ENCODE measurements around the gene NADK2. TPM values are rescaled to one million over a fixed set of nuclear protein-coding genes. Genes with fewer than 3 reads are reported as not detected.

NADK2 gene
- total RNA-seq, 1 experiment from 2014 or later = 21.2 TPM

DNA sequence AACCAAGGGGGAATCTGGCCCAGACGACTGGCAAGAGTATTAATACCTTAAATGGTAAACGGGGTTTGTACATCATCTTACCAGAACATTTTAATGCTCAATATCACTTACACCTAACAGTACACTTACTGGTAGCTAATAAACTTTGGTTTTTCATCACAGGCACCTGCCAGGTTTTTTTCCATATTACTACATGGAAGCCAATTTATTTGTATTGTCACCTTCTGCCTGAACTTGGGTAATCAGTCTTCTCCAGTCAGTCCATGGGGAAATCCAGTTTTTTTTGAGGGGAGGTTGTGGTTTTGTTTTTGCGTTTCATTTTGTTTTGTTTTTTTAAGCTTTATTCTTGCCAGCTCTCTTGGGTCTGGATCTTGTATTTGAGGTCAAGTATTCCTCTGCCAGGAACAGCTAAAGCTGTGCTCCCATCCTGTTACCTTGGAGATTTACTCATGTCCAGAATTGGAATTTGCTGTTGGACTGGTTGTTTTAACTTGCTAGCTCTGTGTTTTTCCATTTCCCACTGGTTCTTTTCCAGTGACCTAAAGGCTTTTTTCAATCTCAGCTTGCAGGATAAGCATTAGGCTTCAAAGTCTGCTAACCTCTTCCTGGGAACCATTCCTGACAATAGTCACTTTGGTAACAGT is 11.1 kb upstream of the NADK2 start:
- H3K9me3 ChIP-seq (ENCODE audit: control insufficient read depth in 1 of 2, insufficient read depth in 1 of 2, low read depth in 1 of 2, low read length in 2 of 2) = no peaks in the 10 kb centered on the region
- H3K79me2 ChIP-seq (ENCODE audit: insufficient read depth, low read length) = no peaks in the 10 kb centered on the region
- ChIA-PET CTCF (interaction anchor here (0.8 to 1.4 kb wide), 2 partner anchors 11 to 53 kb away, joined by 3 read pairs; partner anchors contain the start of gene NADK2), RAD21 (ENCODE audit: low non-redundant PET in 1 of 2, low total read pairs in 2 of 2, uncharacterized antibody in 2 of 2, unreplicated experiment in 2 of 2) (no interaction called here), POLR2A (interaction anchor here (1.4 kb wide), 1 partner anchor 11 kb away, joined by 5 read pairs; the partner anchor contains the start of gene NADK2)
- DNase-seq (ENCODE audit: low read depth, low spot score) (no peak), ATAC-seq (no peak)
- no peaks in the 10 kb centered on the region for H3K9me2 ChIP-seq (ENCODE audit: insufficient read depth)
- TF ChIP-seq, protein P1, sequence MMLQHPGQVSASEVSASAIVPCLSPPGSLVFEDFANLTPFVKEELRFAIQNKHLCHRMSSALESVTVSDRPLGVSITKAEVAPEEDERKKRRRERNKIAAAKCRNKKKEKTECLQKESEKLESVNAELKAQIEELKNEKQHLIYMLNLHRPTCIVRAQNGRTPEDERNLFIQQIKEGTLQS (IDR thresholded peaks at IDR 0.05) = no peak
- TF ChIP-seq, protein P2, sequence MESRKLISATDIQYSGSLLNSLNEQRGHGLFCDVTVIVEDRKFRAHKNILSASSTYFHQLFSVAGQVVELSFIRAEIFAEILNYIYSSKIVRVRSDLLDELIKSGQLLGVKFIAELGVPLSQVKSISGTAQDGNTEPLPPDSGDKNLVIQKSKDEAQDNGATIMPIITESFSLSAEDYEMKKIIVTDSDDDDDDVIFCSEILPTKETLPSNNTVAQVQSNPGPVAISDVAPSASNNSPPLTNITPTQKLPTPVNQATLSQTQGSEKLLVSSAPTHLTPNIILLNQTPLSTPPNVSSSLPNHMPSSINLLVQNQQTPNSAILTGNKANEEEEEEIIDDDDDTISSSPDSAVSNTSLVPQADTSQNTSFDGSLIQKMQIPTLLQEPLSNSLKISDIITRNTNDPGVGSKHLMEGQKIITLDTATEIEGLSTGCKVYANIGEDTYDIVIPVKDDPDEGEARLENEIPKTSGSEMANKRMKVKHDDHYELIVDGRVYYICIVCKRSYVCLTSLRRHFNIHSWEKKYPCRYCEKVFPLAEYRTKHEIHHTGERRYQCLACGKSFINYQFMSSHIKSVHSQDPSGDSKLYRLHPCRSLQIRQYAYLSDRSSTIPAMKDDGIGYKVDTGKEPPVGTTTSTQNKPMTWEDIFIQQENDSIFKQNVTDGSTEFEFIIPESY (IDR thresholded peaks at IDR 0.05; ENCODE audit: extremely low read depth, insufficient replicate concordance, low read length) = no peak
- no peak for TF ChIP-seq RAD21 (IDR thresholded peaks at IDR 0.05; ENCODE audit: low read depth)
- no peak for TF ChIP-seq EZH2 (IDR thresholded peaks at IDR 0.05)
- no peak for TF ChIP-seq SRF (IDR thresholded peaks at IDR 0.05; ENCODE audit: low read depth)
- no peak for TF ChIP-seq TCF7L2 (IDR thresholded peaks at IDR 0.05; ENCODE audit: borderline replicate concordance, extremely low read depth, insufficient read depth, insufficient read length)
- TF ChIP-seq CBX3 (IDR thresholded peaks at IDR 0.05; ENCODE audit: low read depth) = no peak
- TF ChIP-seq ZFX (IDR thresholded peaks at IDR 0.05) = no peak
- no peak for TF ChIP-seq ELF1 (IDR thresholded peaks at IDR 0.05; ENCODE audit: borderline replicate concordance, low read depth)
- H3K4me2 ChIP-seq (ENCODE audit: low read length) = no peak overlapping the region
- H2AFZ ChIP-seq (ENCODE audit: low read depth, low read length, poor library complexity, severe bottlenecking) = no peak overlapping the region
- BruUV-seq (replicated peaks) = no TSS peak
- no peaks in the 10 kb centered on the region for H3K36me3 ChIP-seq (ENCODE audit: control insufficient read depth in 1 of 2, insufficient read depth in 2 of 2, low read length in 2 of 2)
- no peak overlapping the region for H3K9ac ChIP-seq (ENCODE audit: low read length)
- H3K4me3 ChIP-seq (replicated peaks in 1 of 2; ENCODE audit: low read depth in 1 of 2, low read length in 2 of 2) = no peak overlapping the region
- intact Hi-C loops (cut with micrococcal nuclease) = no loop called here
- no peaks in the 10 kb centered on the region for H4K20me1 ChIP-seq (ENCODE audit: insufficient read depth)
- no peaks in the 10 kb centered on the region for H3K4me1 ChIP-seq (ENCODE audit: control insufficient read depth in 1 of 2, insufficient read depth in 2 of 2, low read length in 2 of 2)
- H3K27ac ChIP-seq (ENCODE audit: low read depth, low read length) = no peak overlapping the region
- H3K27me3 ChIP-seq (ENCODE audit: insufficient read depth, low read length) = no peaks in the 10 kb centered on the region

All from HCT116 (cell line).